ENCODE results near the gene PNPLA3. TPM values are rescaled to one million over a fixed set of nuclear protein-coding genes. Genes with fewer than 3 reads are reported as not detected.
A peak's percentile ranks its signal among the peaks of the same experiment; 100 is the strongest.

The PNPLA3 gene
- total RNA-seq, 4 donors from 2014 or later: 0.76 to 1.7 (median 0.92) TPM; not detected in 1

DNA sequence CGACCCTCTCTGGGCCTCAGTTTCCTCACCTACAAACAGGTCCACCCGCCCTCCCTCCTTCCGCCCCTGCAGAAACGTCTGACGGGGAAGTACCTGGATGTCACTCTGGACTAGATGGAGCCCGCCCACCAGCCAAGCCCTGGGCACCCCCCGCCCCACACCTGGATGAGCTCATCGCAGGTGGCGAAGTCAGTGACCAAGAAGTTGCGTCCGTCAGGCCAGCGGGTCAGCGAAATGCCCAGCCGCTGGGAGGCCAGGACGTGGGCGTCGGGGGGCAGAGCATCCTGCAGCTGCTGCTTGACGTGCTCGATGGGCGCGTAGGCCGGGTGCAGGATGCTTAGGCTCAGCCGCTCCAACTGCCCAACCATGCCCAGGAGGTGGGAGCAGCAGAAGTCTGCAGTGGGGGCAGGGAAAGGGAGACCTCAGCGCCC is 32.7 kb upstream of the PNPLA3 start:
- WGBS, 2 donors: 20% methylated on average over 3 to 4 of the region's 24 CpGs
- H3K4me1 ChIP-seq: peaks cover 6 to 13% (median 9%) of the 10 kb centered on the region in 3 donors
- H3K4me3 ChIP-seq: no peak overlapping the region
- H3K9me3 ChIP-seq: no peaks in the 10 kb centered on the region
- intact Hi-C loops (cut with DNase I): no loop called here
- peaks cover 15 to 96% (median 22%) of the 10 kb centered on the region in 4 donors for H3K27me3 ChIP-seq
- TF ChIP-seq, protein P1, sequence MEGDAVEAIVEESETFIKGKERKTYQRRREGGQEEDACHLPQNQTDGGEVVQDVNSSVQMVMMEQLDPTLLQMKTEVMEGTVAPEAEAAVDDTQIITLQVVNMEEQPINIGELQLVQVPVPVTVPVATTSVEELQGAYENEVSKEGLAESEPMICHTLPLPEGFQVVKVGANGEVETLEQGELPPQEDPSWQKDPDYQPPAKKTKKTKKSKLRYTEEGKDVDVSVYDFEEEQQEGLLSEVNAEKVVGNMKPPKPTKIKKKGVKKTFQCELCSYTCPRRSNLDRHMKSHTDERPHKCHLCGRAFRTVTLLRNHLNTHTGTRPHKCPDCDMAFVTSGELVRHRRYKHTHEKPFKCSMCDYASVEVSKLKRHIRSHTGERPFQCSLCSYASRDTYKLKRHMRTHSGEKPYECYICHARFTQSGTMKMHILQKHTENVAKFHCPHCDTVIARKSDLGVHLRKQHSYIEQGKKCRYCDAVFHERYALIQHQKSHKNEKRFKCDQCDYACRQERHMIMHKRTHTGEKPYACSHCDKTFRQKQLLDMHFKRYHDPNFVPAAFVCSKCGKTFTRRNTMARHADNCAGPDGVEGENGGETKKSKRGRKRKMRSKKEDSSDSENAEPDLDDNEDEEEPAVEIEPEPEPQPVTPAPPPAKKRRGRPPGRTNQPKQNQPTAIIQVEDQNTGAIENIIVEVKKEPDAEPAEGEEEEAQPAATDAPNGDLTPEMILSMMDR (IDR thresholded peaks at IDR 0.05): no peak
- no peak for TF ChIP-seq POLR2A (IDR thresholded peaks at IDR 0.05)
- DNase-seq: no peak
- no peaks in the 10 kb centered on the region for H3K36me3 ChIP-seq
- no peak overlapping the region for H3K27ac ChIP-seq

DNA sequence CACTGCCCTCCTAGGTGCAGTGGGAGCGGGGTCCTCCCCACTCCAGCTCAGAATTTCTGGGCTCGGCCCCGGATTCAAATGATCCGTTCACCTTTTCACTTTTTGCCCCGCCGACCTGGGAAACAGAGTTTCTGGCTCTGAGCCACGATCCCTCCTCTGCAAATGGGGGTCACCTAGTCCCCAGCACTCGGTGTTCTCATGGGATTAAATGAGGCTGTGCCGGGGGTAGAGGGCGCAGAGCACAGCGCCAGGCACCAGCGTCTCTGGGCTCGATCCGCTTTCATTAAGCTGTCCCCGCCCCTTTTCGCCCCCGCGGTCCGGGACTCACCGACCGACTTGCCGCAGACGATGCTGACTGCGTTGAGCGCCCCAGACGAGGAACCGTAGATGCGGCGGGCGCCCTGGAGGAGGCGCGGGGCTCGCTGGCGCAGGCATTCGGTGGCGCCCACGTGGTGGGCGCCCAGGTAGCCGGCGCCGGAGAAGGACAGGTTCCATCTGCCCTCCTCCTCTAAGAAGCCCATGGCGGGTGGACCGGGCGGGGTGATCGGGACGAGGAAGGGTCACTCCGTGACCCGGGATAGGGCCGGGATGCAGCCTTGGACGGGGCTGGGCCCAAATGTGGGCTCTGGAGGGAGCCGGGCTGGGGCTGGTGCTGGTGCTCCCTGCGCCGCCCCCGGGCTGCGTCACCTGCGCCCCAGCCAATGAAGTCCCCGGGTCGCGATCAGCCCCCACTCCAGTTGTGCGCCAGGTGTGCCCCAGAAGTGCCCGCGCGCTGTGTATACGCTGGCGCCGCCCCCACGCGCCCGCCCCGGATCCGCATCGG is 32.0 kb upstream of the PNPLA3 start, which contains the start of gene PNPLA5:
PNPLA5 (minus strand) TSS at position 654 of the 823 bp plus-strand sequence; CDS start at position 521, 133 bp downstream.
- no peak for TF ChIP-seq POLR2A (IDR thresholded peaks at IDR 0.05)
- TF ChIP-seq, protein P1 (IDR thresholded peaks at IDR 0.05): no peak
- H3K27me3 ChIP-seq: peaks cover 15 to 95% (median 22%) of the 10 kb centered on the region in 4 donors
- 0 to 9% methylated on average over 13 to 14 of the region's 72 CpGs for WGBS, 2 donors

DNA sequence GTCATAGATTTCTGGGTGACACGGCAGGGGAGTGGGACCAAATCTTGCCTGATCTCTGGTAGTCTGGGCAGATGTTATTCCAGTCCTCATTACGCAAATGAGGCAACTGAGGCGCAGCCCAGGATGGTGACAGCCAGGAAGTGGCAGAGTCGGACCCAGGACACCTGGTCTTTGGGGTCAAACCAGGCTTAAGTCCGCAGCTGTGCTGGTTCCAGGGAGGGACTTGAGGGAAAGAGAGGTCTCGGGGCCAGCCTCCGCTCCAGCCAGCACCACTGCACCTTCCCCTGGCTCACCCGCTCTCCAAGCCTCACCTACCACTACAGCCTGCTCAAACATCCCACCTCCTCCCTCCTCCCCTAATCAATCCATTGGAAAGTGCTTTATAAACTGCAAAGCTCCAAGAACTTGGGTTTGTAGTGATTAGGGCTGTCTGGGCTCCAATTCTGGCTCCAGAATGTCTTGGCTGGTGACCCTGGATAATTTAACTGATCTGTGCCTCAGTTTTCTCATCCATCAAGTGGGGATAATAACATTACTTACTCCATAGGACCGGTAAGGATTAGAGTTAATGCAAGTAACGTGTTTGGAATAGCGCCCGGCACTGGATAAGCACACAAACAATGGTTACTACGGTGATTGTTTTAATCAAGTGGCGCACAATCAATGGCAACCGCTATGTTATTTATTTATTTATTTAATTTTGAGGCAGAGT is 31.3 kb upstream of the PNPLA3 start:
- intact Hi-C loops (cut with DNase I): no loop called here
- DNase-seq: no peak
- no peak for TF ChIP-seq POLR2A (IDR thresholded peaks at IDR 0.05)
- TF ChIP-seq, protein P1 (IDR thresholded peaks at IDR 0.05): no peak
- H3K27me3 ChIP-seq: peaks cover 15 to 90% (median 22%) of the 10 kb centered on the region in 4 donors
- H3K4me1 ChIP-seq: peaks cover 6 to 13% (median 9%) of the 10 kb centered on the region in 3 donors
- H3K9me3 ChIP-seq: no peaks in the 10 kb centered on the region
- no peak overlapping the region for H3K4me3 ChIP-seq
- H3K27ac ChIP-seq: no peak overlapping the region
- H3K36me3 ChIP-seq: no peaks in the 10 kb centered on the region
- WGBS, 2 donors: 49 to 62% methylated on average over 9 to 14 of the region's 15 CpGs

More for the DNA sequence above, 32.0 kb upstream of the PNPLA3 start, which contains the start of gene PNPLA5:
- Histone ChIP-seq H3K9me3 (no peaks in the 10 kb centered on the region), H3K4me1 (peaks cover 6 to 13% (median 9%) of the 10 kb centered on the region in 3 donors), H3K4me3 (peak within 1 kb of the TSS in 1 of 4 donors; percentile 32), H3K36me3 (no peaks in the 10 kb centered on the region), H3K27ac (no peak within 1 kb of the TSS)
- no peak for DNase-seq
- intact Hi-C loops (cut with DNase I): no loop called here

DNA sequence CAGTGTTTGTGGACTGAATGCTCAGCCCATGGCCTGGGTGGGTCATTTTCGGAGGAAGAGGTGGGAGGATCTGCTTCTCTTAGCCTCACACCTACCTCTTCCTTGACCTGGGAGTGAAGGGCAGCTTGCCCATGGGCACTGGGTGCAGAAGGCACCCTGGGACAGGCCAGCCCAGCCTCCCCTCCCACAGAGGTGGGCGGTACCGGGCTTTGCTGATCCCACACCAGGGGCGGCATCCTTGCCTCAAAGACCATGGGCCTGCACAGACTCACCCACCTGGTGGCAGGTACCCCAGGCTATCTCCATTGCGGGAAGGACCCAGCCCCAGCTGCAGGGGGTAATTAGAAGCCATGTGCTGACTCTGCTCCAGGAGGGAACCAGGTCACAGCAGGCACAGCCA is 30.3 kb upstream of the PNPLA3 start:
- no peak for TF ChIP-seq POLR2A (IDR thresholded peaks at IDR 0.05)
- TF ChIP-seq, protein P1 (IDR thresholded peaks at IDR 0.05): no peak
- Histone ChIP-seq H3K27ac (no peak overlapping the region), H3K27me3 (peaks cover 15 to 82% (median 22%) of the 10 kb centered on the region in 4 donors), H3K36me3 (no peaks in the 10 kb centered on the region), H3K4me1 (peaks cover 6 to 13% (median 9%) of the 10 kb centered on the region in 3 donors), H3K9me3 (no peaks in the 10 kb centered on the region), H3K4me3 (no peak overlapping the region)
- intact Hi-C loops (cut with DNase I): no loop called here
- WGBS, 2 donors: no CpG with 5 or more reads among the region's 5 CpGs
- no peak for DNase-seq
